IPS DF 4.7 (cell line): Measurements from ENCODE around the gene FBXO41.
A peak's percentile ranks its signal among the peaks of the same experiment; 100 is the strongest.

Experiments
- DNase-seq: peaks from one replicate; pipeline ENCODE4 v3.0.0-alpha.2; 2013; ENCODE audit warnings: low spot score; ENCODE audit errors: extremely low read depth

FBXO41 gene

DNA sequence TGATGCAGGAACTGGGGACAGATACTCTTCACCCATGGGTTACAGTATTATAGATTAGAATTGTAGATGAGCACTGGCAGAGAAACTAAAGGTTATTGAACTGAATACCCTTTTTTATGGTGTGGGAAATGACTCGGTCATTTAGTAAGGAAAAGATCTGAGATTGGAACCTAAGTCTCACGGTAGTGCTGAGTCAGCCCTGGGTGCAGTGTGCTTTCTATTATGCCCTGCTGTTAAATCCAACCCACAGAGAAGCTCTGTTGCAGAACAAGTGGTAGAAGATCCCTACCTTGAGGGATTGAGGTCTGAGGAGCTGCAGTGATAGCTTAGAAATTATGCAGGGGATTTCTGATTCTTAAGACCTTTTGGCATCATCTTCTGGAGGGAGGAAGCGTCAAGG is 37.4 kb downstream of the FBXO41 start:
- DNase-seq: no peak

DNA sequence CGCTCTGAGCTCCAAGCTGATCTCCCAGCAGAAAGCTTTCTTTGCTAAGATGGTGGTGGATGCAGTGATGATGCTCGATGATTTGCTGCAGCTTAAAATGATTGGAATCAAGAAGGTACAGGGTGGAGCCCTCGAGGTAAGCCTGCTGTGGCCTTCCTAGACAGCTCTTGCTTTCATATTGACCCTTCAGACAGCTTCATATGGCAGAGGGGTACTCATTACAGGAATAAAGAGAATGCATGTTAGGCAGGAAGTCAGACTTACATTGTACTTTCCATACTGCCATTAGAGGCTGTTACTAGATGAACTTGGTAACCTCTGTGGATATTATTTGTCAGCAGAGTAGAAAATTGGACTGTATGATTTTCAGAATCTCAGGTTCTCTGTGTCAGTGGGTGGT is 39.7 kb downstream of the FBXO41 start:
- DNase-seq: no peak

DNA sequence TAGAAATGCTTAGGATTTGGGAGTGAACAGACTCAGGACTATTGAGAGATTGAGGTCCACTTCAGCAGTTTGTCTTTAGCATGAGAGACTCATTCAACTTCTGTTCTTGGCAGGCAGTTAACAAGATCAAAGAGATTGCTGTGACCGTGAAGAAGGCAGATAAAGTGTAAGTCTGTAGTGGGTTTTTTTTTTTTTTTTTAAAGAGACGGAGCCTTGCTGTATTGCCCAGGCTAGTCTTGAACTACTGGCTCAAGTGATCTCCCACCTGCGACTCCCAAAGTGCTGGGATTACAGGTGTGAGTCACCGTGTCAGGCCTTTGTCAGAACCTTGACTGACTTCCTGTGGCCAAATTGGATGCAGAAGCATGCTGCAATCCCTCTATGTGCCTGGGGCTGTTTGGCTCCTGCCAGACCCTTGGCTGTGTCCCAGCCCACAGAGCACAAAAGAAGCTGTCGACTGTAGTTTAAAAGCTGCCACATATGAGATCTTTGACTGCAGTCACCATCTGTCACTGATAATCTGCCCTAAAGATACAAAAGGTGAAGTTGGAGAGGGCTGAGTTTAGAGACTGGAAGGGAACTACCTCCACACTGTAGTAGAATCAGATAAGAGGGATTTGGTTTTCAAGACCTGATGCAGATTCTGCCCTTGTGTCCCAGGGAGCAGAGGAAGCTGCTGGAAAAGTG is 40.3 kb downstream of the FBXO41 start:
- DNase-seq: no peak

DNA sequence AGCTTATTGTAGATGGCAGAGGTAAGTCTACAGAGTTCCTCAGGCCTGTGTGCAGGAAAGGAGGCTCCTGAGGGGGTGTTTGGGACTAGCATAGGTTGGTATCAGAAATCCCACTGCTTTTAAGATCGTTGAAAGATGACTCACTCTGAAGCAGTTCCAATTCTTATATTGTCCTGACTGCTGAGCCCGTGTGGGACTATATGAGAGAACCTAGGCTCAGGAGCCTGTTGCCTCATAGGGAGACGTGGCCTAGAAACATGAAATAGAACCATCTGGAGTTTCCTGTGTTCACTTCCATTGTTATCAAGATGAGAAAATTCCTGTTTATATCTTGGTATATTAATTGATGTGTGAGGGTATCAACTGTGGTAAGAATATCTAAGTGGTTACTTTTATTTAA is 44.5 kb downstream of the FBXO41 start:
- no peak for DNase-seq

DNA sequence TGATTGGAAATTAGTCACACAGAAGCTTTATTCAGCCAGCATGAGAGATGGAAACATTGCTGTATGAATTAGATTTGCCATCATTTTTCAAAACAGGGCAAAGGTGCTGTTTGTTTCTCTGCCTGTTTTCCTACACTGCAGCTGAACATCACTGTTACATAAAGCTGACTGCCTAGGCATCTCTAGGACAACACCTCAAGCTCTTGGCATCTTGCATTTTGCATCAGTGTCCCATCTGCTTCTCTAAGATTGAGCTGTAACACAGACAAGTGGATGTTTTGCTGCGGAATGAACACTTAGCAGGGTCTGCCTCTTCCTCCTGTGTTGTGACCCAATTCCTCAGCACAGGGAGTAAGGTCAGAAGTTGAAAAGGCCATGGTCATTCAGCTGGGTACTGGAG is 45.3 kb downstream of the FBXO41 start:
- DNase-seq: no peak

DNA sequence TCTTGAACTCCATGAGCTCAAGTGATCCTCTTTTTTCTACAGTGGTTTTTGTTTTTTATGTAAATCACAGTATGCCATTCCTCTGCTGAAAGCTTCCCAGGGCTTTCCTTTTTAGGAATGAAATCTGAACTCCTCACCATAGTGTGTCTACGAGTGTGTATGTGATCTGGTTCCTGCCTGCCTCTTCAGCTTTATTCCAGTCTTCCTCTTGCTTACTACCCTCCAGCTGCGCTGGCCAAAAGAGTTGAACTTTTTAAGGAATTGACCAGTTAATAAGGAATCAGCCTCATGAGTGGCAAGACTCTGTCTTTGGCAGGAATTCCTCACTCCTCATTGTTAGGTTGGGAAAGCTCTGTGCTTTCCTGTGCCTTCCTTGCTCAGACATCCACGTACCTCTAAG is 46.1 kb downstream of the FBXO41 start:
- DNase-seq: no peak

DNA sequence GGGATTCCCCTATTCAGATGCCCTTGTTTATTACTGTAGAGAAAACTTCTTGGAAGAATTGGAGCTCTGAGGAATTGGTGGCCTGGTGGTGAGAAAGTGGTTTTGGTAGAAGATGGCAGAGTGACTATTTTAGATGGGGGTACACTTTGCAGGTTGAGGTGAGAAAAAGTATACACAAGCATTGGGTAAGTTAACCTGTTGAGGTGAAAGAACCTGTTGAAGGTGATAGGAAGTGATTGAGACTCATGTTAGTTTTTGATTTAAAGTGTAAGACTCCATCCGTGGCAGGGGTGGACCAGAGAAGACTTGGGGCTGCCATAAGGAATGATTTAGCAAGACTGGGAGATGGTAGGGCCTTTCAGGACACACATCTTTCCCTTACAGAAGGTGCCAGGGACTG is 47.1 kb downstream of the FBXO41 start:
- DNase-seq: no peak

DNA sequence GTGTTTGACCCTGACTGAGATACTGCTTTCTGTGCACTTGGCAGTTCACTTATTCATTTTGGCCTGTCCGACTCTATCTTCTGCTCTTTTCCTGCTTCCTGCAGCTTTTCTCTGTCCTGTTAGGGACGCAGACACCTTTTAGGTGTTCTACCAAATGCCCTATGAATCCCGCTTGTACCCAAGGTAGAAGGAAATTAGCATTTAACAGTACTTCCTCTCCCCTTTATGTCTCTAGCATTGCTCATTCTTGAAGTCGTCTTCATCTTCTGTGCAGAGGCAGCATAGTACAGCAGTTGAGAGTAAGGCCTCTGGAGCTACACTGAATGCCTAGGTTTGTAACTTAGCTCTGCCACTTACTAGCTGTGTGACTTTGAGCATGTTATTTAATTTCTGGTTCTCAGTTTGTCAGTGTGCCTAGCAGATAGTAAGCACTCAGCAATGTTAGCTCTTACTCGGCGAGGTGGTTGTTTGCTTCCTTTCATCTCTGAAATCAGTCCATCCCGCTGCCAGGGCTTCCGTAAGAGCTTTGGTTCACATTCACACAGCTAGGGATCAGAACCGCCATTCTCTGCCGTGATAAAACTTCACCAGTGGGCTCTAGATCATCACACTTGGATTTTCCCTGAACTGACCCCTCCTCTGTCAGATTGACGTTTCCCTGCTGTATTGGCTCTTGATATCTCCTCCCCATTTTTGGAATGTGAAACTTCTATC is 48.8 kb downstream of the FBXO41 start:
- DNase-seq: no peak

DNA sequence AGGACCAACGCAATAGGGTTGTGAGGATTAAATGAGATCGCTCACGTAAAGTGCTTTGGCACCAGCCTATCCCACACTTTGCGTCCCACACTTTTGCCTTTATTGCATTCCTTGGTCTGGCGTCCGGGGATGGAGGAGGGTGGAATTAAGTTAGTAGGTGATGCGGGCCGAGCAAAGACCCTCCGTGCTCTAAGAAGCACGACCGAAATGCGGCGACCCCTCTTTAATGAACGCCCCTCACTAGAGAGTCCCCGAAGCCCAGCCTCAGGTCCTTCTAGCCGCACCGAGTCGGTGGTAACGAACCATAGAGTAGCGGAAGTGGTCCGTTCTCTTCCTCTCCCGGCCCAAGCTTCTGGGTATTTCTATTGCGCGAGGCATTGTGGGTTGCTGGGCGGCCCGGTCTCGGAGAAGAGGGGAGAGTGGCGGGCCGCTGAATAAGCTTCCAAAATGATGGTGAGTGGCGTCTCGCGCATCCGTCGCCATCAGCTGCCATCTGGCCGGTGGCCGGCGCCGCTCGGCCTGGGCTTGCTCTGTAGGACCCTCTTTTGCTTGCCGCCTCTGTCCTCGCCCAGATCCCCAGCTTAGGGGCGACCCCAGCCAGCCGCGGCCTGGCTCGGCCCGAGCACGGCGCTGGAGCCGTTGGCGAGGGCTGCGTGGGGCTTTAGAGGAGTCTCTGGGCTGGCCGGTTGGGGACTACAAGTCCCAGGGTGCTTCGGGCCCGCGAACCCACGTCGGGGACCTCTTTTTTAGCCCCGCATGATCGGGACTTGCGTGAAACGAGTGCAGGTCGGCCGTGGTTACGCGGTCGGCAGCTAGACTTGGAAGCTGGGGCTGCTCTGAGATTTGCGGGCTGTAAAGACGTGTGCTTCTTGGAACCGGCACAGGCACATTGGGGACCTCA is 50.1 kb downstream of the FBXO41 start, which contains the start of gene CCT7:
TSS of gene CCT7 (plus strand) at position 377 of the 901 bp plus-strand sequence. CDS start at position 448, 71 bp downstream.
- no peak for DNase-seq

DNA sequence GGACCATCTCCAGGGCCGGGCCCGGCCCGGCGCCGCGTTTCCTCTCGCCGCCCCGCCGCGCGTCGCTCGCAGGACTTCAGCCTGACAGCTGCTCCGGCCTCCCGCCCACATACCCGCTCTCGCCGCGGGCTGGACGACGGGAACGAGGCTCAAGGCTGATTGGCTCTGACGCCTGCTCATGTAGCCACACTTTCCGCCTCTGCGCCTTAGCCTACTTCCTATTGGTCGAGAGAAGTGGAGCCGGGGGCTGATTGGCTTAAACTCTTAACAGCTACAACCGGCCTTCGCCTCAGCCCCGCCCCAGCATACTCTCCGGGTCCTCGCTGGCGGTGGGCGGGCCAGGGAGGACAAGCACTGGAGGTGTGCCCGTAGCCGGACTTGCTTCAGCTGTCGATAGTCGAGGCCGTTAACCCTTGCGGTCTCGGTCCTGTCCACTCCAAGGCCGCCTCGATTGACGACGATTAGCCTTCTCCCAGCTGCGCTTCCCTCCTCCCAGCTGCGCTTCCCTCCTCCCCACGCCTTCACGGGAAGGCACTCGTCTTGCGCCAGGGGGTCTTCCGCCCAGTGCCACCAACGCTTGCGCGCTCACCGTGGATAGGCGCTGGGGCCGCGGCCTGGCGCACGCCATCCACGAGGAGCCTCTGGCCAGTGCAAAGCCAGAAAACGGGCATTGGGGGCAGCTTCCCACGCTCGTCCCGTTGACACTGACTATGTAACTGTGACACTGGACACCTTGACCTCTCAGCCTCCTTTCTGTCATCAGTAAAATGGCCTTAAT is 50.9 kb downstream of the FBXO41 start, which contains the start of gene PRADC1:
TSS of gene PRADC1 (minus strand) at position 86 of the 778 bp plus-strand sequence. CDS start at position 7, 79 bp downstream.
- peak; percentile 100 for DNase-seq

DNA sequence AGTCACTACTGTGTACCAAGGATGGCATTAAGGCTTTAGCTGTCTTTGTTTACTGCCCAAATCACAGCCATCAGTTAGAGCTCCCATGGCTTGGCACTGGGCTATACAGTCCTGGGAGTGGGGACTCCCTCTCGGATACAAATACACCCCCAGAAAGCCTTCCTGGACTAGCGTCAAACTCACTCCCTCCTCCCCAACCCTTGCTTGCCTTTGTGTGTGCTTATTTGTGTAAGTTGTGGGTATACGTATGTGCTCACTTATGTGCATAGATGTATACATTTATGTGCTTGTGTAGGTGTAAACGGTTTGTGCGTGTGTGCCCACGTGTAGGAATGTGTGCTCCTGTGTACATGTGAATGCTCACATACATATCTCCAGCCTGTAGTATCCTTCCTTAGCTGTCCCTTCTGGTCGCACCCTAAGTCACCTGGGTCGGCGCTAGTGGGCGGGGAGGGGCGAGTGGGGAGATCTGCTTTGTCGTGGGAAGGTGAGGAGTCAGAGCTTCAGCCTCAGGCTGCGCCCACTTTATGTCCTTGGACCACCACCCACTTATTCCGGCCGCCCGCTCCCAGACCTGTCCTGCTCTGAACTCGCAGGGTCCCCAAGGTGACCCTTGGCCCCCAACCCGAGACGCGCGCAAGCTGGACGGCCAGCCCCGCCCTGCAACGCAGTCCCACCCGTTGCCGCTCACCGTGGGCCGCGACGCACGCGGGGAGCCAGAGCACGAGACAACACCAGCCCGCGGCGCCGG is 51.7 kb downstream of the FBXO41 start:
- DNase-seq: no peak

DNA sequence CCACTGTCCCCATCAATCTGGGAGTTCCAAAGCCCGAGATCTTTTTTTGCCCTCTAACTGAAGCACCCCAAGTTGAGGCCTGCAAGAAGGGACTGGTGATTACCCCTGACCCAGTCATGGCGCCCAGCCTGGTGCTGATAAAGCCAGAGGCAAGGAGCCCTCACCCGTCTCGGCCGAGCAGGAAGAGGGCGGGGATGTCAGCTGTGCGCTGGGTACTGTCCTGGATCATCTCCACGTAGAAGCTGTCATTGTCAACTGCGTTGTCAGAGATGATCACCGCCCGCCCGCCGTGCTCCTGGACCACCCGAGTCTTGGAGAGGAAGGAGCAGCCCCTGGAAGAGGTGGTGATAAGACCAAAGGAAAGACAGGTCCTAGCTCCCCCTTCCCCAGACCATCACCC is 55.6 kb downstream of the FBXO41 start:
- DNase-seq: no peak

DNA sequence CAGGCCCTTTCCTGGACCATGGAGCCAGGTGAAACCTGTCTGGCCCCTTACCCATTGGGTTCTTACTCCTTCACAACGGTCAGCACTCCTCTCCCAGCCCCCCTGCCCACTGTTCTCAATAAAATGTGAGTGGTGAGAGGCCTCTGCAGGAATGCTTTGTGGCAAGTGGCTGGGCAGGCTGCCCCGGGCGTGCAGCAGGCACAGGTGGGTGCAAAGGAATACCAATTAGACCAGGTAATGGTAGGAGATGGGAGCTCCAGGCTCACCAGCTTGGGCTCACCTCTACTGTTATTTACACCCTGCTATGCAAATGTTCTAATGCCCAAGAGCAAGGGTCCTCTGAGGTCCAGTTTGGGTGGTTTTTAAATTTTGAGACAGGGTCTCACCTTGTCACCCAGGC is 57.2 kb downstream of the FBXO41 start:
- DNase-seq: no peak

DNA sequence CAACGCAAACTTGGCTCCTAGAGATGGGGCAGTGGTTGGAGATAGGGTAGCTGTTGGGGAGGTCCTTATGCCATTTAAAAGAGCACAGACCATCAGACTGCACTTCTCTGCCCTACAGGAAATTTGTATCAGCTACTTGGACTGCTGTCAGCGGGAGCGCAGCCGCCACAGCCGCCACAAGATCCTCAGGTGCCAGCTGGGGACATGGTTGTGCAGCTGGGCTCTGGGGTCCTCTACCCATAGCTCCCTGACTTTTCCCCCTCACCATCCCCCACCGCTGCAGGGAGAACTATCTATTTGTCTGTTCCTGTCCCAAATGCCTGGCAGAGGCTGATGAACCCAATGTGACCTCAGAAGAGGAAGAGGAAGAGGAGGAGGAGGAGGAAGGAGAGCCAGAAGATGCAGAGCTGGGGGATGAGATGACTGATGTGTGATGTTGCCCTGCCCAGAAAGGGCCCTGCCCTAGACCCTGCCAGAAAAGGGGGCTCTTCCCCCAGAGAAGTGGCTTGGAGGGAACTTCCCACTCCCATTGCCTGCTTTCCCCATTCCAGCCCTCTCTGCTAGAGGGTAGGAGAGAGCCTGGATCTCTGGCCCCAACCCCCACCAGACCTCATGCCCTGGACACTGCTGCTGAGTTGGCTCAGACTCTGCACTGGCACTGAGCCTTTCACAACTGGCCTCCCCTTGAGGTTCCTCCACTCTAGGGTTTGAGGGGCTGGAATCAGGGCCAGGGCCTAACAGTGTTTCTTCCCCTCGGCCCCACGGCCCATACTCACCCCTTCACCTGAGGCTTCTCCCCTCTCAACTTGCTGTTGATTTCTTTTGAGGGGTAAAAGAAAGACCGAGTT is 58.5 kb downstream of the FBXO41 start:
- no peak for DNase-seq

DNA sequence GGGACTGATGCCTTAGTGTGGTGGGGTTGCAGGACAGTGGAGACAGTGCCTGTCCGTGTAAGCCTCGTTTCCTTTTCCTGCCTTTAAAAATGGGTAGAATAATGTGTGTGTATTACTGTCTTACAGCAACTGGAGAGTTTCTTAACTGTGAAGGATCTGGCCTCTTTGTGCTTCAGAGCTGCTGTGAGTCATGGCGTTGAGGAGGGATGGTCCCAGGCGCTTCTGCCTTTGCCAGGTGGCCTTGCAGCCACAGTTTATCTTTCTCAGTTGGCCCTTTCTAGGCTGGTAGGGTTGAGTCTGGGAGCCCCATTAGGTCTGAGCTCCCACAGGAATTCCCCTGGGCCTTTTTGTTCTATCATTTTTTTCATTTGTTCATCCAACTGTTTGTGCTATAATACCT is 60.5 kb downstream of the FBXO41 start:
- no peak for DNase-seq

DNA sequence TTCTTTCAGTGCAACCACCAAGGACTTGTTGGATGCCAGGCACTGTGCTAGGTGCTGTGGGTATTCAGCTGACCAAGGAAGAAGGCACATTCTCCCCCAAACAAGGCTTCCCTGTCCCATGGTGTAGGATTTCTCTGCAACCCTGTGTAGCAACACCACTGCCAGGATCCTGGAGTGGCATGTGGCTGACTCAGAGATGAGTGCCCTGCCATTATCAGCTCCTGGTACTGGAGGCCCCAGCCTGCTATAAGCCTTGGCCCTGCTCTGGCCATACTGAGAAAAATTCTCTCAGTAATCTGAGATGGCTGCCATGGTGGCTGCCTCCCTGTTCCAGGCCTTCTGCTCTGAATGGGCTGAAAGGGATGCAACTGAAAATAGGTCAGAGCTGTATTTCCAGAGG is 66.0 kb downstream of the FBXO41 start:
- DNase-seq: no peak

DNA sequence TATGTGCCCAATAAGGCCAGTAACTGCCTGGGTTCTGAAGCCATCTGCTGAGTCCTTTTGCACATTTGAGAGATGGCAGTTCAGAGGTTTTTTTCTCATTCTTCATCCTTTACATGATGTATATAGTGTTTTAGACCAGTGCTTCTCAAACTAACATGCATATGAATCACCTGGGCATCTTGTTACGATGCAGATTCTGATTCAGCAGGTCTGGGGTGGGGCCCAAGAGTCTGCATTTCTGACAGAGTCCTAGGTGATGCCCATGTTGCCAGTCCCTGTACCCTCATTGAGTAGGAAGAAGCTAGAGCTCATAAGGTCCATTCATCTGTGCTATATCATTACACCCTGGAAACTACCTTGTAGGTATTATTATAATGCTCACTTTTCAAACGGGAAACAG is 66.5 kb downstream of the FBXO41 start:
- DNase-seq: no peak

DNA sequence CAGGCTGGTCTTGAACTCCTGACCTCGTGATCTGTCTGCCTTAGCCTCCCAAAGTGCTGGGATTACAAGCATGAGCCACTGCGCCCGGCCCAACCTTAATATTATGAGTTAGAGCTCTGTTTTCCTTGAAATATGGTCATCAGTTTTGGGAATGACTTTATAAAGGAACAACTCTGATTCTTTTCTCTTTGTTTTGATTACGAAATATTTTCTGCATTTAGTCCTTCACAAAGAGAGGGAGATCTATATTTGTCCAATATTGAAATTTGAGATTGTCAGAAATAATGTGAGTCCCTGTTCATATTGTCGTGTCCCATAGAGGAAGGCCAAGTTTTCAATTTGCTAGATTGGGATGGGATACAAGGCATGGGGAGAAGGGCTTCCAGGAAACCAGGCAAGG is 67.1 kb downstream of the FBXO41 start:
- DNase-seq: no peak

DNA sequence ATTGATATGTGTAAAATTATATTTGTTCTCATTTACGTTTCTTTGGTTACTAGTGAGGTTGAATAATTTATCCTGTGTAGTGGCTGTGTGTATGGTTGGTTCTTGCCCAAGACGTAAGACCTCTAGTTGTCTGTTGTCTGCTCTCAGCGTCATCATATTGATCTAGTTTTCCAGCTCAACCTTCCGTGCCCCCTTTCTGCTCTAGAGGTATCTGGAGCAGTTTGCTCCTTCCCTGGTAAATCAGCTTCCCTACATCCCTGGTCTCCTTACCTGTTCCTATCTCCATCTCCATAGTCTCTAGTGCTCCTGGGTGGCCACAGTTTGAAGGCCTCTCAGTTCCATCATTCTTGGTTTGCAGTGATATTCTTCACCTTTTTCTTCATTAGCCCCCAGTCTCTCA is 69.0 kb downstream of the FBXO41 start:
- no peak for DNase-seq
